Ecto neural progenitor cell (in vitro differentiated cells): Measurements from ENCODE around the gene USP10.
"Not testable (repeated sequence)": the region's sequence is repeated elsewhere in the genome, so short reads cannot be mapped to it uniquely, and the experiment has no call there.

Experiments used
- DNase-seq: peaks from one replicate; pipeline ENCODE4 v3.0.0-alpha.2; 2018; ENCODE audit warnings: low spot score

The USP10 gene

DNA sequence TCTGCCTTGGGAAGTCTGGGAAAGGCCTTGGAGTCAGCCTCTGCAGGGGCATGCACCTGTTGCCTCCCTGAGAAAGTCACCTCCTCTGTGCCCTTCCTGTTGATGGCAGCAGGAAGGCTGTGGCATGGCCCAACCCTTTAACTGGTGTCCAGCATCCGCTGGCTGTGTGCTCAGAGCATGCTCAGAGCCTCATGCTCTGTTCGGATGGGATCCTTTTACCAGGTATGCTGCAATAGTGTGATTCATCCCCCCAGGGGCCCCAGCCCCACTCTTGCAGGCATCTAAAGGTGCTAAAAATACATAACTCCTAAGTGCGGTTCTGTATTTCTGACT lies 26.6 kb upstream of the USP10 start:
- no peak for DNase-seq

GRCh38 chr16:84673561-84673960 lies 26.2 kb upstream of the USP10 start:
- no peak for DNase-seq

GRCh38 chr16:84675423-84675822 lies 24.4 kb upstream of the USP10 start:
- DNase-seq, result no peak

DNA sequence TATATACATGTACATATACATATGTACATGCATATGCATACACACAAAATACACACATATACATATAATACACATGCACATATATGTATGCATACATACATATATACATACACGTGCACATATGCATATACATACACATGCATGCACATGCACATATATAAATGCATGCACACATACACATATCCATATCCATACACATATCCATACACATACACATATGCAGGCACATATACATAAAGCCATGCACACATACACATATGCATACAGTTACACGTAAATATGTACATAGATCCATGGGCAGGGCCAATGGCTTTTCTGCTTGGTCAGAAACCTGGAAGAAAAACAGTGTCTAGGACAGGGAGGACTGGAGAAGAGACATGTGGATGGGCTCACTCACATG lies 23.9 kb upstream of the USP10 start:
- no peak for DNase-seq

DNA sequence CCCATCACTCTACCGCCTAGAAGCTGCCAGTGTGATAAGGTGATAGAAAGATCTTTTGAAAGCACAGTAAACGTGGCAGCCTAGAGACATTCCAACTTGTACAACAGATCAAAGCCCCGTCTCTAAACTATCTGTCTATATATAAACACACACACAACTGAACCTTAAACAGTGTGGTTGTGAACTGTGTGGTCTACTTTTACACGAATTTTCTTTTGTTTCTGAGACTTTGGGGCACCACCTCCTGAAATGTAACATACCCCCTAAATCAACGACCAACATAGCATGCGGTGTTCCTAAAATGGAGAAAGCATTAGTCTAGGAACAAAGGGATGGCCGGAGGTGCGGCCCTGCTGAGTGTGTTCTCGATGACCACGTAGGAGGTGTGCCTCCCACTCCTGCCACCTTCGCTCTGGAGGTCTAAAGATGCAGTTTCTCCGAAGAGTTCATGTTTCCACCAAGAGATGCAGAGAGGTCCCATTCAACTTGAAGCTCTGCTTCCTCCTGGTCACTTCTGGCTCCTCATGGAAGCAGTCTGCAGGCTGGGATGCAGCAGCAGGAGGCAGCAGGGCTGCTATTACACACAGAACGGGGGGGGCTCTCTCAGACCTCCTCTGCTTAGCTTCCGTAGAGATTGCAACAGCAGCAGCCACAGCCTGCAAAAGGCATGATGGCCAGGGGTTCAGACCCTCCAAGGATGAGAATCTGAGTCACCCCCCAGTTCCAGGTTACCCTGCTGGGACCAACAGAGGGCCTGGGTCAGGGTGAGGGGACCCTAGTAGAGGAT lies 22.6 kb upstream of the USP10 start:
- no peak for DNase-seq

DNA sequence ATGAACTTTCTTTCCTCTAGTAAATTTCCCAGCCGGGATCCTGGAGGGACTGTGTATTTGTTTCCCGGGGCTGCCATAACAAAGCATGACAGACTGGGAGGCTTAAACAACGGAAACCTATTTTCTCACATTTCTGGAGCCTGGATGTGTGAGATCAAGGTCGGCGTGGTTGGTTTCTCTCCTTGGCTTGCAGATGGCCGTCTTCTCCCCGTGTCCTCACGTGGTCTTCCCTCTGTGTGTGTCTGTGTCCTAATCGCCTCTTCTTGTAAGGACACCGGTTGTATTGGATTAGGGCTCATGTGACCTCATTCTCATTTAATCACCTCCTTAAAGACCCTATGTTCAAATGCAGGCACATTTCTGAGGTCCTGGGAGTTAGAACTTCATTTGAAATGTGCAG lies 22.0 kb upstream of the USP10 start:
- DNase-seq, result no peak

DNA sequence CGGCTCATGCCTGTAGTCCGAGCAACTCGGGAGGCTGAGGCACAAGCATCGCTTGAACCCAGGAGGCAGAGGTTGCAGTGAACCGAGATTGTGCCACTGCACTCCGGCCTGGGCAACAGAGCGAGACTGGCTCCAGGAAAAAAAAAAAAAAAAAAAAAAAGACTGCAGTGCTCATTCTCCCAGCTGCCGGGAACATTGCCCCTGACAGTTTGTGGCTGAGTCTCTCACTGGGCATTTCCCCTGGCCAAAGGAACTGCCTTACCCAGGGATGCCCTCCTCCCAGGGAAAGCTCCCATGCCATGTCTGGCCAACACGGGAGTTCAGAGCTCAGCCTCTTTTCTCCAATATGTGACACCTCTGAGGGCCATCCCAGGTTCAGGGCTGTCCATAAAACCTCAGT lies 21.3 kb upstream of the USP10 start:
- no peak for DNase-seq

- no peak for DNase-seq
These were observed 19.5 kb upstream of the USP10 start for GRCh38 chr16:84680165-84680842.

DNA sequence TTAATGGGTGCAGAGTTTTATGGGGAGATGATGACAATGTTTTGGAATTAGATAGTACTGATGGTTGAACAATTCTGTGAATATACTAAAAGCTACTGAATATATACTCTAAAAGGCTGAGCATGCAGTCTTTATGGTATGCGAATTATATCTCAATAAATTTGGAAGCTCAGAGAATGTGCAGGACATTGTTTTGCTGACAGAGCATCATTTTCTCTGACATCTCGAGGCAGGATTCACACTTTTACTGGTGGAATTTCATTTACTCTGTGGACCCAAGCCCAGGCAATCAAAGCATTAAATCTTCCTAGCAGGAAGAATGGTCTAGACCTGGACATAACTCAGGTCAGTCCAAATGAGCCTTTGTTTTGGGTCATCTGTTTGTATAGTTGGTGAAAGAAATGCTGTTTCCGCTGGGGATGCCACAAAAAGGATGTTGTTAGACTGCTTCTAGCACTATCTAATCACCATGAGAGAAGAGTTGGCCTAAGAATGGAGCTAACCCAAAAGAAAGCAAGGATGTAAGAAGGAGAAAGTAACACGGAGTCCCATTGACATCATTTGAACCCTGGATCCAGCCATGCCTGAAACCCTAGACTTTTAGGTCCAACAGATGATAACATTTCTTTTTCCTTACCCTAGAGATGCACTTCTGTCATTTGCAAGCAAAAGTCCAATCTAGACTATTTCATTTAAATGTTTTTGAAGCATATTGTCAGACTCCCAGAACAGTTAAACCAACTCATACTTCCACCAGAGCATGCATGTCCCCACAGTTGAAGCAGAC lies 18.8 kb upstream of the USP10 start:
- no peak for DNase-seq

GRCh38 chr16:84683691-84684591 lies 15.9 kb upstream of the USP10 start:
- no peak for DNase-seq

- DNase-seq, result no peak
These were observed 15.2 kb upstream of the USP10 start for GRCh38 chr16:84684592-84684965.

DNA sequence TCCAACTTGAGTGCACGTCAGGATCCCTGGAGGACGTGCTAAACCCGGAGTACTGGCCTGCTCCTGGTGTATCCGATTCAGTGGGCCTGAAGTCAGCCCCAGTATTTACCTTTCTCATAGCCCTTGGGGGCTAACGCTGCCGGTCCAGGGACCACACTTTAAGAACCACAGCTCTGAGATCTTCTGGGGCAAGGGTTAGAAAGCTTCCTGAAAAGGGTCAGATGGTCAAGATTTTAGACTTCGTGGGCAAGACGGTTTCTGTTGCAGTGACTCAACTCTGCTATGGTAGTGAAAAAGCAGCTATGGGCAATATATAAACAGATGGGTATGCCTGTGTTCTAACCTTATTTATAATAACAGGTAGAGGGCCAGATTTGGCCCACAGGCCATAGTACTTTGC lies 14.6 kb upstream of the USP10 start:
- no peak for DNase-seq

GRCh38 chr16:84686707-84687298 lies 13.0 kb upstream of the USP10 start:
- no peak for DNase-seq

- no peak for DNase-seq
These were observed 12.1 kb upstream of the USP10 start for GRCh38 chr16:84687715-84688114.

DNA sequence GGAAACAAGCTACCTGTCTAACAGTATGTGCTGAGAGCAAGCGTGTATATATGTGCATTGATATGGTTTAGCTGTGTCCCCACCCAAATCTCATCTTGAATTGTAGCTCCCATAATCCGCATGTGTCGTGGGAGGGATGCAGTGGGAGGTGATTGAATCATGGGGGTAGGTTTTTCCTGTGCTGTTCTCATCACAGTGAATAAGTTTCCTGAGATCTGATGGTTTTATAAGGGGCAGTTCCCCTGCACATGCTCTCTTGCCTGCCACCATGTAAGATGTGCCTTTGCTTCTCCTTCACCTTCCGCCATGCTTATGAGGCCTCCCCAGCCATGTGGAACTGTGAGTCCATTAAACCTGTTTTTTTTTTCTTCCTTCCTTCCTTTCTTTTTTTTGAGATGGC lies 11.6 kb upstream of the USP10 start:
- DNase-seq, result not testable (repeated sequence)

DNA sequence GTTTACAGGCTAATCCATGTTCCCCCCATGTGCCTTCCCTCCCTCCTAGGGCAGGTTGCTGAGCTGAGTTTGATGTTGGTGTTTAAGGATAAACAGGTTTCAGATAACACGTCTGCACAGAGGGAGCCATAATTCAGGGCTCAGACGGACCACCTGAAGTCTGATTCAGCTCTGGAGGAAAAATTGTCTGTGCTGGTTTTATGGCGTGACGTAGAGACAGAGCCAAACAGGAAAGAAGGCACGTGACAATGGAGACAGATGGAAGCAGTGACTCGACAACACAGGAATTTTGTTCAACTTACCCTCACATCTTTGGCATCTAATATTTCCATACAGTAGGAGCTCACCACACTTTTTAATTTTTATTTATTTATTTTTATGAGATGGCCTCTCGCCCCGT lies 10.7 kb upstream of the USP10 start:
- no peak for DNase-seq

- no peak for DNase-seq
These were observed 9.5 kb upstream of the USP10 start for GRCh38 chr16:84690088-84690819.

- DNase-seq, result no peak
These were observed 7.2 kb upstream of the USP10 start for GRCh38 chr16:84692451-84693214.

DNA sequence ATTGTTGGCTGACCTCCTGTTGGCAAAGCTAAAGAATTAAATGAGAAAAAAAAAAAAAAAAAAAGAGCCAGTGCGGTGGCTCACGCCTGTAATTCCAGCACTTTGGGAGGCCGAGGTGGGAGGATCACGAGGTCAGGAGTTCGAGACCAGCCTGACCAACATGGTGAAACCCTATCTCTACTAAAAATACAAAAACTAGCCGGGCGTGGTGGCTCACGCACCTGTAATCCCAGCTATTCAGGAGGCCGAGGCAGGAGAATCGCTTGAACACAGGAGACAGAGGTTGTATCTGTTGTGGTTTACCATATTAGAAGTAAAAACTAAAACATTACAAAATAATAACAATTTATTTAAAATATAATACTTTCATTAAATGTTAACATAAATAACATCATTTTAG lies 5.9 kb upstream of the USP10 start:
- DNase-seq, result not testable (repeated sequence)

DNA sequence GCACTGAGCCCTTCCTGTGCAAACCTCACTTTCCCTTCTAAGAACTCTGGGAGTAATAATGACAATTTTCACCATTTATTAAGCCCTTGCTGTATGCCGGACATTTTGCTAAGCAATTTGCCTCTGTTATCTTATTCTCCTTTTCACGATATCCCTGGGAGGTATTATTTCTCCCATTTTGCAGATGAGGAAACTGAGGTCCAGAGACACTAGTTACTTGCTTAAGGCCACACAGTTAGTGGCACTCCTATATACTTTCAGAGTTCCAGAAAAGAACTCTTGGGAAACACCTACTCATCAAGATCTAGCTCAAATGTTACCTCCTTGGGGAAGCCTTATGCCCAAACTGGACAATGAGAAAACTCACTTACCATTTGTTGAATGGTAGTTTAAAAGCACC lies 4.8 kb upstream of the USP10 start:
- no peak for DNase-seq
